ENCODE data around the gene RBM39. TPM values are rescaled to one million over a fixed set of nuclear protein-coding genes. Genes with fewer than 3 reads are reported as not detected.

Gene RBM39
- total RNA-seq, 4 donors from 2014 or later, result 231 to 462 (median 427) TPM

- no peak for ATAC-seq (ENCODE audit: low FRiP score)
- no peak for TF ChIP-seq CTCF (IDR thresholded peaks at IDR 0.05)
- no peak for DNase-seq (ENCODE audit: low spot score)
These were observed 31.2 kb upstream of the RBM39 start for GRCh38 chr20:35773154-35773751.

GRCh38 chr20:35772563-35773058 lies 30.6 kb upstream of the RBM39 start:
- TF ChIP-seq CTCF (IDR thresholded peaks at IDR 0.05), result no peak
- DNase-seq (ENCODE audit: low spot score) (no peak), ATAC-seq (ENCODE audit: low FRiP score) (no peak)

GRCh38 chr20:35771689-35772562 lies 29.9 kb upstream of the RBM39 start, which contains the start of gene PHF20:
PHF20 (plus strand) TSS chr20:35772015; CDS start chr20:35801523, 29,508 bp downstream.
- no peak for TF ChIP-seq CTCF (IDR thresholded peaks at IDR 0.05)
- peak; percentile 86 for ATAC-seq (ENCODE audit: low FRiP score)

GRCh38 chr20:35771367-35771688 lies 29.3 kb upstream of the RBM39 start:
- no peak for TF ChIP-seq CTCF (IDR thresholded peaks at IDR 0.05)
- ATAC-seq (ENCODE audit: low FRiP score) (no peak), DNase-seq (ENCODE audit: low spot score) (no peak)

More at GRCh38 chr20:35771689-35772562, 29.9 kb upstream of the RBM39 start, which contains the start of gene PHF20:
- peak; percentile 99 for DNase-seq (ENCODE audit: low spot score)

- ATAC-seq (ENCODE audit: low FRiP score) (peak; percentile 78), DNase-seq (ENCODE audit: low spot score) (peak; percentile 100)
- no peak for TF ChIP-seq CTCF (IDR thresholded peaks at IDR 0.05)
These were observed 26.9 kb upstream of the RBM39 start for GRCh38 chr20:35768731-35769664.

- TF ChIP-seq CTCF (IDR thresholded peaks at IDR 0.05), result no peak
- ATAC-seq (ENCODE audit: low FRiP score) (no peak), DNase-seq (ENCODE audit: low spot score) (no peak)
These were observed 25.8 kb upstream of the RBM39 start for GRCh38 chr20:35767683-35768481.
